NCI-H1694 (cell line): ENCODE measurements around the gene CABP5.
"Not testable (repeated sequence)": the region's sequence is repeated elsewhere in the genome, so short reads cannot be mapped to it uniquely, and the experiment has no call there.

Source experiments
- DNase-seq: peaks from one replicate; lab custom pipeline; 2025; lab: John Stamatoyannopoulos, UW

CABP5 gene

GRCh38 chr19:48043675-48044258, at the start of gene CABP5:
CABP5 (minus strand) TSS chr19:48044079; CDS start chr19:48043922, 157 bp downstream.
- no peak for DNase-seq

GRCh38 chr19:48091111-48091718, 47.3 kb upstream of the CABP5 start:
- not testable (repeated sequence) for DNase-seq

- DNase-seq, result no peak
These were observed 46.5 kb upstream of the CABP5 start for GRCh38 chr19:48090281-48090802.

- not testable (repeated sequence) for DNase-seq
These were observed 45.1 kb upstream of the CABP5 start for GRCh38 chr19:48088991-48089390.

GRCh38 chr19:48085904-48086864, 42.3 kb upstream of the CABP5 start:
- no peak for DNase-seq

- DNase-seq, result no peak
These were observed 41.2 kb upstream of the CABP5 start for GRCh38 chr19:48085076-48085475.

- DNase-seq, result no peak
These were observed 37.2 kb upstream of the CABP5 start for GRCh38 chr19:48081106-48081505.

- DNase-seq, result not testable (repeated sequence)
These were observed 26.4 kb upstream of the CABP5 start for GRCh38 chr19:48070177-48070769.

GRCh38 chr19:48069435-48069834, 25.6 kb upstream of the CABP5 start:
- DNase-seq, result no peak

GRCh38 chr19:48064509-48064908, 20.6 kb upstream of the CABP5 start:
- DNase-seq, result no peak

GRCh38 chr19:48061401-48062344, 17.8 kb upstream of the CABP5 start:
- no peak for DNase-seq

GRCh38 chr19:48060381-48060780, 16.5 kb upstream of the CABP5 start:
- DNase-seq, result no peak

- DNase-seq, result no peak
These were observed 15.5 kb upstream of the CABP5 start for GRCh38 chr19:48059331-48059730.

- no peak for DNase-seq
These were observed 10.0 kb upstream of the CABP5 start for GRCh38 chr19:48053856-48054255.

- DNase-seq, result no peak
These were observed 9.2 kb upstream of the CABP5 start for GRCh38 chr19:48053076-48053475.

GRCh38 chr19:48051335-48052033, 7.6 kb upstream of the CABP5 start:
- DNase-seq, result no peak

GRCh38 chr19:48044561-48044960, 682 bp upstream of the CABP5 start:
- no peak for DNase-seq

GRCh38 chr19:48041877-48042580, 1.9 kb downstream of the CABP5 start:
- DNase-seq, result no peak

GRCh38 chr19:48036765-48037164, 7.1 kb downstream of the CABP5 start:
- no peak for DNase-seq

- DNase-seq, result no peak
These were observed 10.3 kb downstream of the CABP5 start for GRCh38 chr19:48033604-48034003.
